Muscle of leg (tissue), 11 donors: ENCODE data around the gene ATRNL1. TPM values are rescaled to one million over a fixed set of nuclear protein-coding genes. Genes with fewer than 3 reads are reported as not detected.

Experiments used
- DNase-seq: peaks from one replicate; pipeline ENCODE4 v3.0.0; 2013
- H3K27ac ChIP-seq: one replicate; pipeline ENCODE4 v1.5.1; 2013; ENCODE audit warnings: mild to moderate bottlenecking, low read length, control low read depth
- H3K27me3 ChIP-seq: one replicate; pipeline ENCODE4 v1.6.1; 2013; ENCODE audit warnings: low read length; ENCODE audit not compliant: control insufficient read depth, insufficient read depth
- H3K36me3 ChIP-seq: one replicate; pipeline ENCODE4 v1.6.1; 2013; ENCODE audit warnings: low read length; ENCODE audit not compliant: control insufficient read depth, insufficient read depth
- H3K4me1 ChIP-seq: one replicate; pipeline ENCODE4 v1.6.1; 2013; ENCODE audit warnings: low read length; ENCODE audit not compliant: control insufficient read depth, insufficient read depth
- H3K4me3 ChIP-seq: one replicate; pipeline ENCODE4 v1.5.1; 2013; ENCODE audit warnings: low read length, control low read depth
- H3K9me3 ChIP-seq: replicated peaks from 2 replicates; pipeline ENCODE4 v1.6.1; 2013; ENCODE audit warnings: low read depth, low read length; ENCODE audit not compliant: control insufficient read depth
- WGBS: methylation state at CpG from one replicate; pipeline ENCODE4 v1.1.5; 2013; ENCODE audit warnings: missing lambda C conversion rate; ENCODE audit not compliant: insufficient coverage; 5-methylcytosine and 5-hydroxymethylcytosine counted together
- polyA plus RNA-seq, 8 donors: library from polyadenylated mRNA; unstranded; fragments of 120-200 nt; gene quantifications; one replicate each; pipeline versions ENCODE4 v1.2.1 to v1.2.3, GENCODE V29; 2013; ENCODE audit warnings: inconsistent platforms in 1 of 8, low replicate concordance in 1 of 8; ENCODE audit not compliant: insufficient read length in 8 of 8, insufficient read depth in 1 of 8
- total RNA-seq: library from RNA; stranded (reverse); fragments of 120-200 nt; gene quantifications from one replicate; pipeline ENCODE4 v1.2.4, GENCODE V29; 2013

ATRNL1 gene
- total and polyA plus RNA-seq, 9 donors: 0.42 to 7.1 (median 0.92) TPM

DNA sequence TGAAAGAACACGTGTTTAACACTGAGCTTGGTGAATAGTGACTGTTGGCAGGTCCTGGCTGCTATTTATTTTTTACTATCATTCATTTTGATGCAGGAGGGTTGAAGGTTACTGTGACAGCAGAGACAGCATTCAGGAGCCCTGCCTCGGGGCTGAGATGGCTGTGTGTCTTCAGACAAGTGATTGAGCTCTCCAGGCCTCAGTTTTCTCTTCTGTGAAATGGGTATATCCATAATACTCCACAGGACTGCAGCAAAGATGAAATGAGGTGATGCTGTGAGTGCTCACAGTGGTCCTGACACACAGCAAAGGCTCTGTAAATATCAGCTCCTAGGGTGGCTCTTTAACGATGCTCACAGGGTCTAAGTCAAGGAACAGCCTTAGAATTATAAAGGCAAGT is 884.7 kb downstream of the ATRNL1 start:
- DNase-seq: no peak
- Histone ChIP-seq H3K27me3 (no peaks in the 10 kb centered on the region), H3K27ac (no peak overlapping the region), H3K36me3 (no peaks in the 10 kb centered on the region), H3K4me1 (peaks cover 6% of the 10 kb centered on the region), H3K9me3 (no peaks in the 10 kb centered on the region), H3K4me3 (no peak overlapping the region)
- WGBS: 100% methylated on average over 1 of the region's 3 CpGs

GRCh38 chr10:115979576-115979975 is 886.4 kb downstream of the ATRNL1 start:
- Histone ChIP-seq H3K9me3 (no peaks in the 10 kb centered on the region), H3K27ac (no peak overlapping the region), H3K4me1 (peaks cover 4% of the 10 kb centered on the region), H3K4me3 (no peak overlapping the region), H3K36me3 (no peaks in the 10 kb centered on the region), H3K27me3 (no peaks in the 10 kb centered on the region)
- no peak for DNase-seq
- WGBS: no CpG with 5 or more reads among the region's 1 CpG

- WGBS: 20% methylated on average over 1 of the region's 2 CpGs
- Histone ChIP-seq H3K4me1 (peaks cover 2% of the 10 kb centered on the region), H3K36me3 (no peaks in the 10 kb centered on the region), H3K27ac (no peak overlapping the region), H3K27me3 (no peaks in the 10 kb centered on the region), H3K9me3 (no peaks in the 10 kb centered on the region), H3K4me3 (no peak overlapping the region)
- no peak for DNase-seq
Measured at GRCh38 chr10:115980470-115980869, 887.3 kb downstream of the ATRNL1 start.

DNA sequence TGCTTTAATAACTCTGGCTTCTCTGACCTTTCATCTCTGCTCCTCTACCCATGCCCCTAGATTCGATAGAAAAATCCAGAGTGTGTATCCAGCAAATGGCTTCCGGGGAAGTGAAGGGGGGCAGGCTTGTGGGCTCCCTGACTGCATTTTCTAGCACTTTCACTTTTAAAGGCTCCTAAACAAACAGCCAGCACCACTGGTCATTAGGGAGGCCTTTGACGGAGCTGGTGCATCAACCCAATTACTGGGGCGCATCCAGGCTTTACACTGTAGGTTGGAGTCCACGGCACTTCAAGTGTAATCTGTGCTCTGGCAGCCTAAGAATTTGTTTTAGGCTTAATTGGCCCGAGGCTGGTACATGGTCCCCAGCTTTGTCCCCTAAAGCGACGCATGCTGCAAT is 887.9 kb downstream of the ATRNL1 start:
- peaks cover 2% of the 10 kb centered on the region for H3K4me1 ChIP-seq
- H3K27ac ChIP-seq: no peak overlapping the region
- H3K9me3 ChIP-seq: no peaks in the 10 kb centered on the region
- H3K27me3 ChIP-seq: no peaks in the 10 kb centered on the region
- no peak overlapping the region for H3K4me3 ChIP-seq
- no peaks in the 10 kb centered on the region for H3K36me3 ChIP-seq
- peak; percentile 43 for DNase-seq
- WGBS: 52% methylated on average over 7 of the region's 8 CpGs

DNA sequence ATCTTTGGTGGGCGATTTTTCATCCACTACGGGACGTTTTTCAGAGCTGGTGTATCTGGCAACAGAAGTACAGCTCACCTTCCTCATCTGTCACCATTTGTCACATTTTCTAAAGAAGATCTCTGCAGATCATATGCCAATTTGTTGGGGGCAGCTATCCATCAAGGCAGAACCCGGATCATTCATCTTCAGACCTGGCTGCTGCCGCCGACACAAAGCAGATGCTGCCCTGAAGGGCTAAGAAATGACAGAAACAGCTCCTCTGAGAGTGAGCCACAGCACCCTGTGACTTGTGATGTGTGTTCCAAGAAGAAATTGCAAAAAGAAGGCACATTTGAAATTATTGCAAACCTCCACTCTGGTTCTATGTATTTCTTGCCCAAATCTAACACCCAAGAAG is 888.9 kb downstream of the ATRNL1 start:
- H3K27ac ChIP-seq: no peak overlapping the region
- H3K9me3 ChIP-seq: no peaks in the 10 kb centered on the region
- no peak overlapping the region for H3K4me3 ChIP-seq
- DNase-seq: no peak
- H3K27me3 ChIP-seq: no peaks in the 10 kb centered on the region
- H3K4me1 ChIP-seq: peaks cover 2% of the 10 kb centered on the region
- 86% methylated on average over 6 of the region's 6 CpGs for WGBS
- H3K36me3 ChIP-seq: no peaks in the 10 kb centered on the region

DNA sequence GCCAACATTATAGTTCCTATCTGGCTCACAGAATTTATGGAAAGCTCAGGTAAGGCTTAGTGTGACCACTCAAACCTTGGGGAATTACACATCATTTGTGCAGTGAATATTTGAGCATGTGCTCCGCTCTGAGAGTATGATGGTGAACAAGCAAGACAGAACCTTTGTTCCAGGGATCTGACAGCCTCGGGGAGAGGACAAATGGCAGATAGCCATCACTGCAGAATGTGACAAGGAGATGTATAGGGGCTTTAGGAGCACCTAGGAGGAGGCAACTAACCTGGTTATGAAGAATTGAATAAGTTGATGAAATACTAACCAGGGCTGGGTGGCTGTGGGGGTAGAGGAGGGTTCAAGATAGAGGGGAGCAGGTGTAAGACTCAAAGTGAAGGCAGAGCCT is 889.4 kb downstream of the ATRNL1 start:
- Histone ChIP-seq H3K27ac (no peak overlapping the region), H3K27me3 (no peaks in the 10 kb centered on the region), H3K9me3 (no peaks in the 10 kb centered on the region), H3K4me3 (no peak overlapping the region), H3K36me3 (no peaks in the 10 kb centered on the region), H3K4me1 (peaks cover 2% of the 10 kb centered on the region)
- WGBS: 78% methylated on average over 2 of the region's 2 CpGs
- DNase-seq: no peak

GRCh38 chr10:115985786-115986185 is 892.6 kb downstream of the ATRNL1 start:
- H3K27me3 ChIP-seq: no peaks in the 10 kb centered on the region
- no peaks in the 10 kb centered on the region for H3K9me3 ChIP-seq
- H3K4me3 ChIP-seq: no peak overlapping the region
- no peak overlapping the region for H3K27ac ChIP-seq
- no peaks in the 10 kb centered on the region for H3K36me3 ChIP-seq
- peak; percentile 71 for DNase-seq
- no peaks in the 10 kb centered on the region for H3K4me1 ChIP-seq
- no CpG with 5 or more reads among the region's 1 CpG for WGBS

DNA sequence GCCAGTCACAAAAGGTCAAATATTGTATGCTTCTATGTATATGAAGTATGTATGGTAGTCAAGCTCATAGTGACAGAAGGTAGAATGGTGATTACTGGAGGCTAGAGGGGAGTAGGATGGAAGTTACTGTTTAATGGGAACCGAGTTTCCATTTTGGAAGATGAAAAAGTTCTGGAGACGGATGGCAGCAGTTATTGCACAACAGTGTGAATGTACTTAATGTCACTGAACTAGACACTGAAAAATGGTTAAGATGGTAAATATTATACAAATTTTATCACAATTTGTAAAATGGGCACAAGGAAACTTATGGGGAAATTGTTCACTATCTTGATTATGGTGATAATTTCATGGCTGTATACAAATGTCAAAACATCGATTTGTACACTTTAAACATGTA is 895.2 kb downstream of the ATRNL1 start:
- no peak overlapping the region for H3K4me3 ChIP-seq
- DNase-seq: no peak
- no peak overlapping the region for H3K27ac ChIP-seq
- no peaks in the 10 kb centered on the region for H3K36me3 ChIP-seq
- no peaks in the 10 kb centered on the region for H3K9me3 ChIP-seq
- no CpG with 5 or more reads among the region's 3 CpGs for WGBS
- no peaks in the 10 kb centered on the region for H3K27me3 ChIP-seq
- no peaks in the 10 kb centered on the region for H3K4me1 ChIP-seq

DNA sequence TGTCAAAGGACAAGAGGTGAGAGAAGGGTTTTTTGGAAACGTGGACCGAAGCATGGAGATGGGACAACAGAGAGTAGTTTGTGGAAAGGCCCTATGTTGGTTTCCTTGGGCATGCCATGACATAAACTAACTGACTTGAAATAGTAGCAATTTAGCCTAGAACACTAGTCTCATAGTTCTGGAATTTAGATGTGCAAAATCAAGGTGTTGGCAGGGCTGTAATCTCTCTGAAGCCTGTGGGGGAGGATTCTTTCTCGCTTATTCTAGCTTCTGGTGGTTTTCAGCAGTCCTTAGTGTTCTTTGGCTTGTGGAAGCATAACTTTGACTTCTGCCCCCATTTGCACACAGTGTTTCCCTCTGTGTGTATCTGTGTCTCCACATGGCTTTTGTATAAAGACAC is 896.5 kb downstream of the ATRNL1 start:
- Histone ChIP-seq H3K4me1 (no peaks in the 10 kb centered on the region), H3K9me3 (no peaks in the 10 kb centered on the region), H3K36me3 (no peaks in the 10 kb centered on the region), H3K4me3 (no peak overlapping the region), H3K27me3 (no peaks in the 10 kb centered on the region), H3K27ac (no peak overlapping the region)
- DNase-seq: no peak
- WGBS: no CpG with 5 or more reads among the region's 3 CpGs

- no peak for DNase-seq
- no peak overlapping the region for H3K4me3 ChIP-seq
Measured at GRCh38 chr10:115992236-115992986, 899.2 kb downstream of the ATRNL1 start.

GRCh38 chr10:115996031-115996430 is 902.9 kb downstream of the ATRNL1 start:
- Histone ChIP-seq H3K36me3 (no peaks in the 10 kb centered on the region), H3K27me3 (no peaks in the 10 kb centered on the region), H3K4me1 (peaks cover 6% of the 10 kb centered on the region), H3K27ac (no peak overlapping the region), H3K4me3 (no peak overlapping the region), H3K9me3 (peaks cover 8% of the 10 kb centered on the region)
- WGBS: no CpG with 5 or more reads among the region's 1 CpG
- DNase-seq: no peak

More at GRCh38 chr10:115992236-115992986, 899.2 kb downstream of the ATRNL1 start:
- H3K4me1 ChIP-seq: no peaks in the 10 kb centered on the region
- no peaks in the 10 kb centered on the region for H3K36me3 ChIP-seq
- no peaks in the 10 kb centered on the region for H3K9me3 ChIP-seq
- no peaks in the 10 kb centered on the region for H3K27me3 ChIP-seq
- WGBS: no CpG with 5 or more reads among the region's 5 CpGs
- H3K27ac ChIP-seq: no peak overlapping the region
